BE2C (cell line): Measurements from ENCODE around the gene OR6M1.

Experiments used
- DNase-seq: peaks from one replicate; pipeline ENCODE4 v3.0.0-alpha.2; 2020
- H3K27me3 ChIP-seq: fragments of 250-450 bp; sonication (Bioruptor Pico); 2 replicates; pipeline ENCODE4 v1.5.1; 2020; ENCODE audit warnings: mild to moderate bottlenecking
- H3K36me3 ChIP-seq: fragments of 250-450 bp; sonication (Bioruptor Pico); 2 replicates; pipeline ENCODE4 v1.5.1; 2020; ENCODE audit warnings: mild to moderate bottlenecking
- H3K4me1 ChIP-seq: fragments of 250-450 bp; sonication (Bioruptor Pico); 2 replicates; pipeline ENCODE4 v1.5.1; 2020
- H3K4me3 ChIP-seq: 2 replicates; pipeline ENCODE4 v1.5.1; 2011; ENCODE audit warnings: low read depth, low read length
- H3K9me3 ChIP-seq: fragments of 250-450 bp; sonication (Bioruptor Pico); 2 replicates; pipeline ENCODE4 v1.5.1; 2020
- CTCF ChIP-seq: IDR thresholded peaks from 2 replicates; pipeline ENCODE4 v1.5.1; 2012; ENCODE audit warnings: mild to moderate bottlenecking, low read depth, low read length

The OR6M1 gene

DNA sequence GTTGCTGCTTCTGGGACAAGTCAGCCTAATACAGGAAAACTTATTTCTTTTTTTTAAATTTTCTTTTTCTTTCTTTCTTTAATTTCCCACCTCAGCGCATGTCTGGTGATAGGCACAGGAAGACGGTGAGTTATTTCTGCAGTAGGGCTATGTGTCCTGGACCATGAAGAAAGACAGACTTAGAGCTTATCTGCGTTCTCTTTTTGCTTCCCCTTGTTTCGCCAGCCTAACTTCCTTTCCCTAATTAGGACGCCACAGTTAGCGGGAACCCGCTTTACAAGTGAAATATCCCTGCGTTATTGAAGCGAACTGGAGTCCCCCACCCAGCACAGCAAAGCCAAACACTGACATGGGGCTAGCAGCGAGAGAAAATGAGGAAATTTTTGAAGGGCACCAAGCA lies 8.6 kb downstream of the OR6M1 start:
- DNase-seq = no peak
- no peaks in the 10 kb centered on the region for H3K36me3 ChIP-seq
- H3K27me3 ChIP-seq = no peaks in the 10 kb centered on the region; the same call in 1 of the 2 replicates
- no peak overlapping the region for H3K4me3 ChIP-seq
- no peak for TF ChIP-seq CTCF
- H3K9me3 ChIP-seq = no peaks in the 10 kb centered on the region
- H3K4me1 ChIP-seq = no peaks in the 10 kb centered on the region

- no peaks in the 10 kb centered on the region for H3K4me1 ChIP-seq
- TF ChIP-seq CTCF = no peak
- no peaks in the 10 kb centered on the region for H3K9me3 ChIP-seq
- H3K27me3 ChIP-seq = no peaks in the 10 kb centered on the region; the same call in 1 of the 2 replicates
- no peaks in the 10 kb centered on the region for H3K36me3 ChIP-seq
- no peak for DNase-seq
- H3K4me3 ChIP-seq = no peak overlapping the region
Observed at GRCh38 chr11:123797114-123797513, 9.0 kb downstream of the OR6M1 start.

DNA sequence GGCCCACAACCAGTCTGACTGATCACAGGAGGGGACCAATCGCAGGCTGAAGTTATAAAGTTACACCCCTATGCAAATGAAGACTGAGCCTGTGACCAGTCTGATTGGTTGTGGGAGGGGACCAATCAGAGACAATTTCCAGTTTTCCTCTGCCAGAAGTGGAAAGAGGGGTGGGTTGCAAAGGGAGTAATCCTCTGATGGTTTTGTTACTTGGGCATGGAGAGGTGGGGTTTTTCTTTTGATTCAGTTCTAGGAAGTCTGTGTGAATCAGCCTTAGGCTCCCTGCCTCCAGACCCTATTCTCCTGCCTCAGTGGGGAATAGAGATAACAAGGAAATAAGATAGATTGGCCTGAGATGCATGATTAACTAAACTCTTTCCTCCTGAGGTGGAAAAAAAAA lies 9.9 kb downstream of the OR6M1 start:
- H3K27me3 ChIP-seq = no peaks in the 10 kb centered on the region
- H3K4me1 ChIP-seq = no peaks in the 10 kb centered on the region
- TF ChIP-seq CTCF = no peak
- no peaks in the 10 kb centered on the region for H3K9me3 ChIP-seq
- peak; percentile 25 for DNase-seq
- H3K4me3 ChIP-seq = no peak overlapping the region
- no peaks in the 10 kb centered on the region for H3K36me3 ChIP-seq

DNA sequence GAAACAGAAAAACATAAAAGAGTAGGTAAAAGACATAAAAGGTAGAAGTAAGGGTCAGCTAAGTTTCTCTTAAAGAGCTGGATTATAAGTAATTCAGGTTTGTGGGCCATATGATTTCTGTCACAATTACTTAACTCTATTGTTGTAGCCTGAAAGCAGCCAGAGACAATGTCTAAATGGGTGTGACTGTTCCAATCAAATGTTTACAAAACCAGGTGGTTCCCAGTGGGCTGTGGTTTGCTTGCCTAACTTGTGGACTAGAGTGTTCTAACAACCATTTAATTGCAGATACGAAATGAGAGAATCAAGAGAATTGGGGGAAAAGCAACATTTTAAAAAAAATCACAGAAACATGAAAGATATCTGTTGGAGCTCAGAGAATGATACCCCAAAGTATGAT lies 22.6 kb downstream of the OR6M1 start:
- Histone ChIP-seq H3K9me3 (no peaks in the 10 kb centered on the region), H3K4me3 (no peak overlapping the region), H3K36me3 (no peaks in the 10 kb centered on the region), H3K27me3 (no peaks in the 10 kb centered on the region), H3K4me1 (no peaks in the 10 kb centered on the region)
- no peak for TF ChIP-seq CTCF
- DNase-seq = no peak

DNA sequence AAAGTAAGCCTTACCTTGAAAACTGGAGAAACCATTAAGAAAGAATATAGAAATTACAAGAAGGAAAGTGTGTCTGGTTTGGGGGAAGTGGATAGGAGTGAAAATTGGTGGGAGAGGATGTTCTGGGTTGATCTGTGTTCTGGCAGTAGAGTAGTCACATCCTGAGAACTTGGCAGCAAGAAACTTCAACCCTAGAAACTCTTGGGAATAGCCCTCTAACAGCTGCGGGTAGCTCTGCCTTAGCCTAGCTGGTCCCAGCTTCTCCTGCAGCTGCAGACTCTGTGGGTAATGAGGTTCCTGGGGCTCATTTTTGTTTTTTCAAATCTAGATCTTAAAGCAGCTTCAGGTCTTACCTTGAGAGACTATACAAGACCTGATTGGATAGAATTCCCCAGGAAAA lies 27.6 kb downstream of the OR6M1 start:
- H3K4me1 ChIP-seq = no peaks in the 10 kb centered on the region
- DNase-seq = no peak
- peaks cover 3% of the 10 kb centered on the region for H3K27me3 ChIP-seq
- H3K9me3 ChIP-seq = no peaks in the 10 kb centered on the region
- no peak overlapping the region for H3K4me3 ChIP-seq
- TF ChIP-seq CTCF = no peak
- no peaks in the 10 kb centered on the region for H3K36me3 ChIP-seq

- no peaks in the 10 kb centered on the region for H3K4me1 ChIP-seq
- peaks cover 3% of the 10 kb centered on the region for H3K27me3 ChIP-seq
- TF ChIP-seq CTCF = no peak
- no peaks in the 10 kb centered on the region for H3K36me3 ChIP-seq
- no peak for DNase-seq
- no peaks in the 10 kb centered on the region for H3K9me3 ChIP-seq
- no peak overlapping the region for H3K4me3 ChIP-seq
Observed at GRCh38 chr11:123775715-123776549, 30.2 kb downstream of the OR6M1 start.
